HCEC 1CT (cell line): ENCODE measurements around the gene DOCK4.
"Not testable (repeated sequence)": the region's sequence is repeated elsewhere in the genome, so short reads cannot be mapped to it uniquely, and the experiment has no call there.

Source experiments
- DNase-seq: peaks from one replicate; pipeline ENCODE4 v3.0.0-alpha.2; 2017

The DOCK4 gene

DNA sequence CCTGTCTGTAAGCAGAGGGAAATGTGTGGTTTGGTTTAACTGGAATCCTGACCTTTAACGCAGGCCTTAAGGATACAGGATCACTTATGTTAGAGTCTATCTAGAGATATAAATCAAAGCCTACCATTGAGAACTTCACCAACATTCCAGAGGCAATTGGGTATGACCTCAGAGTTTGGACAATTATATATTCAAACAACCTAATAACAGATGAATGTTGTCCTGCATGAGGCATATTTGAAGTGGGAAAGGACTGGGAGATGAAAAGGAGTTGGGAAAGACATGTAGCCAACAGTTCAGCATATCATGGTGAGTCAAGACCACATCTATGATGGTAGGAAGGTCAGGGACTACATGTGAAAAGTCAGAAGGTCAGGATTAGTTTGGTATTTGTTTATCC is 274.2 kb downstream of the DOCK4 start:
- peak; percentile 17 for DNase-seq

- DNase-seq = peak; percentile 38
These were observed 275.1 kb downstream of the DOCK4 start for GRCh38 chr7:111931016-111931517.

DNA sequence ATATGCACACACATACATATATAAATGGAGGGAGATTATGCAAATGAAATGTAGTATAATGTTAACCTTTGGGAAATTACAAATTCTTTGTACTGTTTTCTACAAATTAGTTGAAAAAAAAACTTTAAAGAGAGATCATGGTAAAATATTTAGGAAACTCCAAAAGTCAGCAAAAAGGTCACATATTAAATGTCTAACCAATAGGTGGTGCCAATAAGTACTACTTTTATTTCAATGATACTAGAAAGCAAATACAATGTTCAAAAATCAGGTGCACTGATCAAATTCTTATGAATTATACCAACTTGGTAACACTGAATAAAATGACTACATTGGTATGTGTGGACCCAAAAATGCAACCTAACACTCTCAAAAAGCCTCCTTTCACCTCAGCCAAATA is 276.9 kb downstream of the DOCK4 start:
- no peak for DNase-seq

- DNase-seq = no peak
These were observed 278.7 kb downstream of the DOCK4 start for GRCh38 chr7:111927353-111928019.

DNA sequence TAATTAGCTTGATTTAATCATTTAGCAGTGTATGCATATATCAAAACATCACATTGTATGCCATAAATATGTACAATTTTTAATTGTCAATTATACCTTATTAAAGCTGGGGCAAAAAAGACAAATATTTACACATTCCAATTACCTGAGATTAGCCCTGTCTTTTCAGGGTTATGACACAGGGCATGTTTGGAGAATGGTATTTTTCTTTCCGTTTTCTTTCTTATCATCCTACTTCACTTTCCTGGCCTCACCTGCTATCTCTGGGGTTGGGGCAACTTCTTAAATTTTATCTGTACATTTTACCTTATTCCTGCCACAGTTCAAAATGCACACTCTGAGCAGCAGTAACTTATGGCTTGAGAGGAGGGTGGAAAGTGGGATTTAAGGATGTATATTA is 285.9 kb downstream of the DOCK4 start:
- DNase-seq = no peak

DNA sequence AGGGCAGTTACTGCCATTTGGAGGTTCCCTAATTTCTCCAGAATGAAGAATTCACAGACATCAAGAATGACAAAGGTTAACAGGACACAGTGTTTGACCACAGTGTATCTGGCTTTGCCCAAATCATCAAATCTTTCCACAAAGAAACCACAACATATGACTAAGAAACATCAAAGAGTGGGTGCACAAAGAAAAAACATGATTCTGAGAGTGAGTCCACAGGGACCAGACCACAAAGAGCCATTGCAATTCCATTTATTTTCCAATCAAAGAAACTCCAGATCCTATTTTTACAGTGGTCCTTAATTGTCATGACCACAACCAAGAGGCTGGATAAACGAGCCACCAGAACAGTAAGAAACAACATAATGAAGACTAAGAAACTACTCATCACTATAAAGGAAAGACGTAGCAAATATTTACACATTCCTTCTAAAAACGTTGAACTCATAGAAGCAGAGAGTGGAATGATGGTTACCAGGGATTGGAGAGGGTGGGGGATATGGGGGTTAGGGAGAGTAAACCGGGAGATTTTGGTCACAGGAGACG is 286.5 kb downstream of the DOCK4 start:
- DNase-seq = peak; percentile 64

DNA sequence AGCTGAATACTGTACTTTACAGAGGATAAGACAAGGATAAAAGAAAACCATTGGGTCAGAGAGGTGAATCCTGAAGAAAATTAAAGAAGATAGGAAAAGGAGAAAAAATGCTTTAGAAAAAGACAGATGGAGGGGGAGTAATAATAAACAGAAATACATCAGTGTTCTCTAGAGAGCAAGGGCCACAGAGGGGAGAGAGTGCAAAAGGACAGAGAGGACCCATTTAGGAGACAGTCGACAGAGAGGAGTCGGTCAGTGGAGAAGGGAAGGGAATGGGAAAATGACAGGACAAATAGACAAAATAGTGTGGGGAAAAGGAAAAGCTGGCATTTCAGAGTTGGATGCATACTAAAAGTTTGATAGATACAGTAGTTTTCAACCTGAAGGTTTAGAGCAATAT is 287.0 kb downstream of the DOCK4 start:
- DNase-seq = no peak

DNA sequence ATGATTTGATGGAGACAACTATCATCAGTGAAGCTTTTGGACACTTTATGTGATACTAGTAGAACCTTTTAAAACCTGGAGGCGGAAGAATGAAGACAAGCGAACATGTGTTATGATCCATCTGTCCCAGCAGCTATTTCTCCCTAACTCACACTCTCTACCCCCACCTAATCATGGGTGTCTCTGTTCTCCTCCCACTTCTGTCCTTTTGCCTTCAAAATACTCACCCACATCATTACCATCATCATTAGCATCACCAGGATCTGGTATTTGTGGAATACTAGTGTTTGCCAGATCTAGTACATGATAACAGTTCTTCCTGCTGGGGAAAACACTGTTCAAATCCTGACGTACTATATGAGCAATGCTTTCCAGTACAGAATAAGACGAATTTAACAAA is 287.7 kb downstream of the DOCK4 start:
- no peak for DNase-seq

DNA sequence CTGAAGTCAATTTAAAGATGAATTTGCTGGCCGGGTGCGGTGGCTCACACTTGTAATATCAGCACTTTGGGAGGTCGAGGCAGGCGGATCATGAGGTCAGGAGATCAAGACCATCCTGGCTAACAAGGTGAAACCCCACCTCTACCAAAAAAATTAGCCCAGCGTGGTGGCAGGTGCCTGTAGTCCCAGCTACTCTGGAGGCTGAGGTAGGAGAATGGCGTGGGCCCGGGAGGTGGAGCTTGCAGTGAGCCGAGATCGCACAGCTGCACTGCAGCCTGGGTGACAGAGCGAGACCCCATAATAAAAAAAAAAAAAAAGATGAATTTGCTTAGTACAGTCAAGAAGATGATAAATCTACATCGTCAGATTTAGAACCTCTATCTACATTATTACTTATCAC is 288.8 kb downstream of the DOCK4 start:
- DNase-seq = not testable (repeated sequence)

- DNase-seq = no peak
These were observed 291.9 kb downstream of the DOCK4 start for GRCh38 chr7:111914291-111914690.

GRCh38 chr7:111911166-111911961 is 294.8 kb downstream of the DOCK4 start:
- no peak for DNase-seq

GRCh38 chr7:111910656-111911055 is 295.5 kb downstream of the DOCK4 start:
- no peak for DNase-seq

DNA sequence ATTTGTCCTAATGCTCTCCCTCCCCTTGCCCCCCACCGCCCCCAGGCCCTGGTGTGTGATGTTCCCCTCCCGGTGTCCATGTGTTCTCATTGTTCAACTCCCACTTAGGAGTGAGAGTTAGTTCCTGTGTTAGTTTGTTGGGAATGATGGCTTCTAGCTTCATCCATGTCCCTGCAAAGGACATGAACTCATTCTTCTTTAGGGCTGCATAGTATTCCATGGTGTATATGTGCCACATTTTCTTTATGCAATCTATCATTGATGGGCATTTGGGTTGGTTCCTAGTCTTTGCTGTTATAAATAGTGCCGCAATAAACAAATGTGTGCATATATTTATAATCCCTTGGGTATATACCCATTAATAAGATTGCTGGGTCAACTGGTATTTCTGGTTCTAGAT is 297.5 kb downstream of the DOCK4 start:
- DNase-seq = not testable (repeated sequence)

GRCh38 chr7:111903797-111904196 is 302.4 kb downstream of the DOCK4 start:
- peak; percentile 67 for DNase-seq

- DNase-seq = no peak
These were observed 303.2 kb downstream of the DOCK4 start for GRCh38 chr7:111903016-111903415.

DNA sequence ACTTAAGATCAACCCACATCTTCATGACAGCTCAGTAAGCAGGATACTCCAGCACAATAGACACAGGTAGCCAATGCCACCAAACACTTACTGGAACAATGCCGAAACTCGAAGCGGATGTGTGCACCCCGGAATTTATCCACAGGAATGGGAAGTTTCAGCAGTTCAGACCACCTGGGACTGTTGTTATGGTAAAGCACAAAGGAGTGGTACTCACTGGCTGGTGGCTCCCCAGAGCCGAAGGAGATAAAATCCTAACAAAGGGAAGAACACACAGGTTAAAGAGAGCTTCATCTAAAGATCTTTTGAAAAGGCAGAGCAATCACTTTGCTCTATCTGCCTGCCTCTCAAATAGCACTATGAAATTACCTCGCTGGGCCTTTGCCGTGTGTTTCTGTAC is 305.9 kb downstream of the DOCK4 start:
- no peak for DNase-seq

DNA sequence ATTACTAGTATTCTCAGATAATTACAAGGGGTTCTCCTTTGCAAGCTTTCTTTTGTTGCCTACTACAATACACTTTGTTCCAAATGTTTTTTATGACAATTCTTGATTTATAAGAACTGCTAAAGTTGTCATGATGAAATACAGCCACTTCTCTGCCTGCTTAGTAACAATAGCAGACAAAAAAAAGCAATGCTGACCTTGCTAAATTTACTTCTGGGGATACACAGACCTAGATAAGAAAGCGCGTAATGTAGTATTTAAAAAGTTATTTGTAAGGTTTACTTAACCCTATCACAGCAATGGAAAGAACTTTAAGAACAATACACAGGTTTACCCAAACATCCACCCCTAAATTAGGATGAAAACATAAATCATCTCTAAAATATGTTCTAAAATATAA is 311.1 kb downstream of the DOCK4 start:
- no peak for DNase-seq

DNA sequence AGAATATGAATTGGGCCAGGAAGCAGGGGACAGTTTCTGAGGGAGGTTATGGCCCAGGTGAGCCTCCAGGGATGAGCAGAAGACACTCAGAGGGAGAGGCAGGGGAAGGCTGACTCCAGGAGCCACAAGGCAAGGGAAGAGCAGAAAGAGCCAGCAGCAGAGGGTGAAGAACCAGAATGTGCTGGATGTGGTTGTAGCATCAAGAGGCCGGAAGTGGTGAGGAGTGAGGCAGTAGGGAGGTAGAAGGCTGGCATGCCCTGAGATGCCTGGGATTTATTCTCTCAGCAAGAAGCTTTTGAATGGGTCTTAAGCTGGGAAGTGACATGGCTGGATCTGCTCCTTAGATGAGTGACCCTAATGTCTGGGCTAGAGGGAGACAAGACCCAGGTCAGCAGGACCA is 311.7 kb downstream of the DOCK4 start:
- DNase-seq = no peak

- DNase-seq = no peak
These were observed 313.0 kb downstream of the DOCK4 start for GRCh38 chr7:111893190-111893589.

GRCh38 chr7:111892588-111892987 is 313.6 kb downstream of the DOCK4 start:
- no peak for DNase-seq

GRCh38 chr7:111887734-111888133 is 318.5 kb downstream of the DOCK4 start:
- DNase-seq = no peak

DNA sequence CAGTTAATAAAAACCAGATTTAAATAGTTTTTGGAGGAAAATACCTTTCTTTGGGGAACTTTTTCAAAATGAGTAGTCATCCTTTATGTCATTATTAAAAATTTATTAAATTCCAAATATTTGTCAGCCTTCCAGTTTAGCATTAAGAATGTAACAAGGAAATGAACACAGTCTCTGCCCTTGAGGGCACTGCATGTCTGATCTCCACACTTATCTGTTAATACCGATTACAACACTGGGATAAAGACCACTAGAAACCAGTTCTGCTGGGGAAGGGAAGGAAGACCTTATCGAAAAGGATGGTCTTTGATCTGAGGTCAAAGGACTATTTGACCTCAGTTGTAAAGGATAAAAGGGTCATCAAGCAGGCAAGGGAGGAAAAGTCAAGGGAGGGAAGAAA is 320.0 kb downstream of the DOCK4 start:
- DNase-seq = no peak

GRCh38 chr7:111883241-111883640 is 323.0 kb downstream of the DOCK4 start:
- DNase-seq = no peak

DNA sequence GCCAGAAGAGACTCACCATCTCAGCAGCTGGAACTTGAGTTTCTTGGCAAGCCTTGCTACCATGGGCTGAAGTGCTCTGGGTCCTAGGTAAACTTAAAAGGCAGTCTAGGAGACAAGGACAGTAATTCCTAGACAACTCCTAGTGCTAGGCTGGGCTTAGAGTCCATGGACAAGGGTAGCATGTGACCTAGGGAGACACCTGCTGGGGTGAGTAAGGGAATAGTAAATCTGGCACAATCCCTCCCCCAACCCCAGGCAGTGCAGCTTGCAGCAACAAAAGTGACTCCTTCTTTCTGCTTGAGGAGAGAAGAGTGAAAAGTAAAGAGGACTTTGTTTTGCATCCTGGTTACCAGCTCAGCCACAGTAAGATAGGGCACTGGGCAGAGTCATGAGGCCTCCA is 327.4 kb downstream of the DOCK4 start:
- DNase-seq = no peak
